MM.1S (cell line): ENCODE results near the gene C10orf88.

Experiments used
- EZH2 ChIP-seq: fragments of 300-600 bp; sonication (generic); optimal IDR thresholded peaks from 2 replicates; pipeline ENCODE3; 2017; ENCODE audit warnings: low read depth, mild to moderate bottlenecking, antibody characterized with exemption, low read length, mixed read lengths
- EZH2phosphoT487 ChIP-seq: fragments of 300-600 bp; sonication (generic); IDR thresholded peaks from 2 replicates; pipeline ENCODE4 v1.6.1; 2018; ENCODE audit warnings: antibody characterized with exemption, low read length
- TF ChIP-seq, protein P1 (sequence below): fragments of 300-600 bp; sonication (generic); IDR thresholded peaks from 2 replicates; pipeline ENCODE4 v1.5.1; 2016; ENCODE audit warnings: antibody characterized with exemption, low read length, mixed read lengths

DNA sequence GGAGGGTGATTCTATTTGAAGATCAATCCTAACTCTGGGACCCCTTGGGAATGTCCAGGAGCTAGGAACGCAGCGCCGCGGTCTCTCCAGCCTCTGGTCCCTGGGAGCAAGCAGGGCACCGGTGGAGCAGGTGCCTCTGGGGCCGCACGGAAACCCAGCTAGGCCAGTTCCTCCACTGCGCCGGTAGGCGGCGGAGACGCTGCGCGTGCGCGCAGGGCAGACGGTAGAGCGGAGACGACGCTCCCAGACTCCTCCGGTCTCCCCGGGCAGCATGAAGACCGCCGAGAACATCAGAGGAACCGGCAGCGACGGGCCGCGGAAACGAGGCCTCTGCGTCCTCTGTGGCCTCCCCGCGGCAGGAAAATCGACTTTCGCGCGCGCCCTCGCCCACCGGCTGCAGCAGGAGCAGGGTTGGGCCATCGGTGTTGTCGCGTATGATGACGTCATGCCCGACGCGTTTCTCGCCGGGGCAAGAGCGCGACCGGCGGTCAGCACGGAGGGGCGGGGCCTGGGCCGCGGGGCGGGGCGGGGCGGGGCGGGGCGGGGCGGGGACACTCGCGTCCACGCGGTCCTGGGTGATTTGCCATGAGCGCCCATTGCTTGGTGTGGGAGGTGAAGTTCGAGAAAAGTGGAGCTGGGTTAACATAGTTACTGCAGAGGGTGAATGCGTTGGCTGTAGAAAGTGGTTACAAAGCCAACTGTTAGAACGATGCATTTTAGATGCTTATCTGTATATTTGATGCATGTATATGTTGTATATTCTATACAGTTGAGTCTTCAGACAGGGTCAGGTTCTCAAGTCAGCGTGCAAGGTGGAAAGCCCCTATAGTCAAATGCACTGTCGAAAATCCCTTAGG, 26.4 kb upstream of the C10orf88 start, which contains the start of gene PSTK:
- TF ChIP-seq EZH2 (no peak), EZH2phosphoT487 (no peak)
- TF ChIP-seq, protein P1, sequence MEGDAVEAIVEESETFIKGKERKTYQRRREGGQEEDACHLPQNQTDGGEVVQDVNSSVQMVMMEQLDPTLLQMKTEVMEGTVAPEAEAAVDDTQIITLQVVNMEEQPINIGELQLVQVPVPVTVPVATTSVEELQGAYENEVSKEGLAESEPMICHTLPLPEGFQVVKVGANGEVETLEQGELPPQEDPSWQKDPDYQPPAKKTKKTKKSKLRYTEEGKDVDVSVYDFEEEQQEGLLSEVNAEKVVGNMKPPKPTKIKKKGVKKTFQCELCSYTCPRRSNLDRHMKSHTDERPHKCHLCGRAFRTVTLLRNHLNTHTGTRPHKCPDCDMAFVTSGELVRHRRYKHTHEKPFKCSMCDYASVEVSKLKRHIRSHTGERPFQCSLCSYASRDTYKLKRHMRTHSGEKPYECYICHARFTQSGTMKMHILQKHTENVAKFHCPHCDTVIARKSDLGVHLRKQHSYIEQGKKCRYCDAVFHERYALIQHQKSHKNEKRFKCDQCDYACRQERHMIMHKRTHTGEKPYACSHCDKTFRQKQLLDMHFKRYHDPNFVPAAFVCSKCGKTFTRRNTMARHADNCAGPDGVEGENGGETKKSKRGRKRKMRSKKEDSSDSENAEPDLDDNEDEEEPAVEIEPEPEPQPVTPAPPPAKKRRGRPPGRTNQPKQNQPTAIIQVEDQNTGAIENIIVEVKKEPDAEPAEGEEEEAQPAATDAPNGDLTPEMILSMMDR: peak; percentile 83
